Measurements from ENCODE around the gene TLR6.

TLR6 gene

GRCh38 chr4:38856524-38857337, at the start of gene TLR6:
TLR6 (minus strand) TSS chr4:38856817; CDS start chr4:38829473, 27,344 bp downstream.
- Histone ChIP-seq H3K9me3 (ENCODE audit: control insufficient read depth, insufficient read depth, low read length) (no peaks in the 10 kb centered on the region), H3K27me3 (ENCODE audit: control insufficient read depth, insufficient read depth, low read length) (no peaks in the 10 kb centered on the region), H3K9ac (ENCODE audit: low read depth, low read length) (no peak within 1 kb of the TSS), H3K4me3 (ENCODE audit: low read depth, low read length) (no peak within 1 kb of the TSS), H3K4me1 (ENCODE audit: control insufficient read depth, insufficient read depth, low read length) (peaks cover 5% of the 10 kb centered on the region), H3K36me3 (ENCODE audit: control insufficient read depth, insufficient read depth, low read length) (no peaks in the 10 kb centered on the region)

- Histone ChIP-seq H3K9me3 (ENCODE audit: control insufficient read depth, insufficient read depth, low read length) (no peaks in the 10 kb centered on the region), H3K9ac (ENCODE audit: low read depth, low read length) (no peak overlapping the region), H3K36me3 (ENCODE audit: control insufficient read depth, insufficient read depth, low read length) (peaks cover 3% of the 10 kb centered on the region), H3K4me3 (ENCODE audit: low read depth, low read length) (no peak overlapping the region), H3K27me3 (ENCODE audit: control insufficient read depth, insufficient read depth, low read length) (no peaks in the 10 kb centered on the region), H3K4me1 (ENCODE audit: control insufficient read depth, insufficient read depth, low read length) (no peaks in the 10 kb centered on the region)
These were observed 49.2 kb upstream of the TLR6 start for GRCh38 chr4:38905652-38906385.

GRCh38 chr4:38904682-38905081, 48.1 kb upstream of the TLR6 start:
- Histone ChIP-seq H3K36me3 (ENCODE audit: control insufficient read depth, insufficient read depth, low read length) (no peaks in the 10 kb centered on the region), H3K4me1 (ENCODE audit: control insufficient read depth, insufficient read depth, low read length) (no peaks in the 10 kb centered on the region)

GRCh38 chr4:38904090-38904666, 47.6 kb upstream of the TLR6 start:
- H3K4me3 ChIP-seq (ENCODE audit: low read depth, low read length), result no peak overlapping the region
- no peaks in the 10 kb centered on the region for H3K4me1 ChIP-seq (ENCODE audit: control insufficient read depth, insufficient read depth, low read length)
- no peaks in the 10 kb centered on the region for H3K9me3 ChIP-seq (ENCODE audit: control insufficient read depth, insufficient read depth, low read length)
- H3K9ac ChIP-seq (ENCODE audit: low read depth, low read length), result no peak overlapping the region
- no peaks in the 10 kb centered on the region for H3K36me3 ChIP-seq (ENCODE audit: control insufficient read depth, insufficient read depth, low read length)
- no peaks in the 10 kb centered on the region for H3K27me3 ChIP-seq (ENCODE audit: control insufficient read depth, insufficient read depth, low read length)

More at GRCh38 chr4:38904682-38905081, 48.1 kb upstream of the TLR6 start:
- Histone ChIP-seq H3K4me3 (ENCODE audit: low read depth, low read length) (no peak overlapping the region), H3K27me3 (ENCODE audit: control insufficient read depth, insufficient read depth, low read length) (no peaks in the 10 kb centered on the region), H3K9me3 (ENCODE audit: control insufficient read depth, insufficient read depth, low read length) (no peaks in the 10 kb centered on the region), H3K9ac (ENCODE audit: low read depth, low read length) (no peak overlapping the region)

GRCh38 chr4:38902695-38903094, 46.1 kb upstream of the TLR6 start:
- no peaks in the 10 kb centered on the region for H3K36me3 ChIP-seq (ENCODE audit: control insufficient read depth, insufficient read depth, low read length)
- H3K4me1 ChIP-seq (ENCODE audit: control insufficient read depth, insufficient read depth, low read length), result no peaks in the 10 kb centered on the region
- no peaks in the 10 kb centered on the region for H3K27me3 ChIP-seq (ENCODE audit: control insufficient read depth, insufficient read depth, low read length)
- no peaks in the 10 kb centered on the region for H3K9me3 ChIP-seq (ENCODE audit: control insufficient read depth, insufficient read depth, low read length)
- no peak overlapping the region for H3K9ac ChIP-seq (ENCODE audit: low read depth, low read length)
- no peak overlapping the region for H3K4me3 ChIP-seq (ENCODE audit: low read depth, low read length)

- Histone ChIP-seq H3K36me3 (ENCODE audit: control insufficient read depth, insufficient read depth, low read length) (no peaks in the 10 kb centered on the region), H3K27me3 (ENCODE audit: control insufficient read depth, insufficient read depth, low read length) (no peaks in the 10 kb centered on the region), H3K4me3 (ENCODE audit: low read depth, low read length) (no peak overlapping the region), H3K9me3 (ENCODE audit: control insufficient read depth, insufficient read depth, low read length) (no peaks in the 10 kb centered on the region), H3K9ac (ENCODE audit: low read depth, low read length) (no peak overlapping the region), H3K4me1 (ENCODE audit: control insufficient read depth, insufficient read depth, low read length) (no peaks in the 10 kb centered on the region)
These were observed 45.6 kb upstream of the TLR6 start for GRCh38 chr4:38902221-38902620.

GRCh38 chr4:38898245-38898644, 41.6 kb upstream of the TLR6 start:
- H3K4me1 ChIP-seq (ENCODE audit: control insufficient read depth, insufficient read depth, low read length), result no peaks in the 10 kb centered on the region
- H3K9me3 ChIP-seq (ENCODE audit: control insufficient read depth, insufficient read depth, low read length), result no peaks in the 10 kb centered on the region
- H3K4me3 ChIP-seq (ENCODE audit: low read depth, low read length), result no peak overlapping the region
- H3K27me3 ChIP-seq (ENCODE audit: control insufficient read depth, insufficient read depth, low read length), result no peaks in the 10 kb centered on the region
- no peaks in the 10 kb centered on the region for H3K36me3 ChIP-seq (ENCODE audit: control insufficient read depth, insufficient read depth, low read length)
- no peak overlapping the region for H3K9ac ChIP-seq (ENCODE audit: low read depth, low read length)

- H3K9me3 ChIP-seq (ENCODE audit: control insufficient read depth, insufficient read depth, low read length), result no peaks in the 10 kb centered on the region
- no peak overlapping the region for H3K4me3 ChIP-seq (ENCODE audit: low read depth, low read length)
- H3K27me3 ChIP-seq (ENCODE audit: control insufficient read depth, insufficient read depth, low read length), result no peaks in the 10 kb centered on the region
- no peaks in the 10 kb centered on the region for H3K36me3 ChIP-seq (ENCODE audit: control insufficient read depth, insufficient read depth, low read length)
- no peaks in the 10 kb centered on the region for H3K4me1 ChIP-seq (ENCODE audit: control insufficient read depth, insufficient read depth, low read length)
- H3K9ac ChIP-seq (ENCODE audit: low read depth, low read length), result no peak overlapping the region
These were observed 40.3 kb upstream of the TLR6 start for GRCh38 chr4:38896940-38897339.

GRCh38 chr4:38894322-38894982, 37.8 kb upstream of the TLR6 start:
- no peaks in the 10 kb centered on the region for H3K9me3 ChIP-seq (ENCODE audit: control insufficient read depth, insufficient read depth, low read length)
- no peaks in the 10 kb centered on the region for H3K4me1 ChIP-seq (ENCODE audit: control insufficient read depth, insufficient read depth, low read length)
- H3K9ac ChIP-seq (ENCODE audit: low read depth, low read length), result no peak overlapping the region
- H3K4me3 ChIP-seq (ENCODE audit: low read depth, low read length), result no peak overlapping the region
- H3K36me3 ChIP-seq (ENCODE audit: control insufficient read depth, insufficient read depth, low read length), result no peaks in the 10 kb centered on the region
- no peaks in the 10 kb centered on the region for H3K27me3 ChIP-seq (ENCODE audit: control insufficient read depth, insufficient read depth, low read length)

GRCh38 chr4:38891051-38891983, 34.7 kb upstream of the TLR6 start:
- H3K36me3 ChIP-seq (ENCODE audit: control insufficient read depth, insufficient read depth, low read length), result no peaks in the 10 kb centered on the region
- no peak overlapping the region for H3K4me3 ChIP-seq (ENCODE audit: low read depth, low read length)
- no peaks in the 10 kb centered on the region for H3K9me3 ChIP-seq (ENCODE audit: control insufficient read depth, insufficient read depth, low read length)
- peaks cover 6% of the 10 kb centered on the region for H3K4me1 ChIP-seq (ENCODE audit: control insufficient read depth, insufficient read depth, low read length)
- H3K9ac ChIP-seq (ENCODE audit: low read depth, low read length), result no peak overlapping the region
- no peaks in the 10 kb centered on the region for H3K27me3 ChIP-seq (ENCODE audit: control insufficient read depth, insufficient read depth, low read length)

- no peaks in the 10 kb centered on the region for H3K27me3 ChIP-seq (ENCODE audit: control insufficient read depth, insufficient read depth, low read length)
- H3K9me3 ChIP-seq (ENCODE audit: control insufficient read depth, insufficient read depth, low read length), result no peaks in the 10 kb centered on the region
- no peaks in the 10 kb centered on the region for H3K36me3 ChIP-seq (ENCODE audit: control insufficient read depth, insufficient read depth, low read length)
- no peak overlapping the region for H3K9ac ChIP-seq (ENCODE audit: low read depth, low read length)
- H3K4me1 ChIP-seq (ENCODE audit: control insufficient read depth, insufficient read depth, low read length), result peaks cover 6% of the 10 kb centered on the region
- no peak overlapping the region for H3K4me3 ChIP-seq (ENCODE audit: low read depth, low read length)
These were observed 32.5 kb upstream of the TLR6 start for GRCh38 chr4:38889143-38889542.

Data from iPS-15b (cell line).